Cerebellar cortex (tissue), 1 donor: ENCODE data around the gene AOC1.

ENCODE experiments used
- DNase-seq: peaks from one replicate; pipeline ENCODE4 v3.0.0-alpha.2; 2015; ENCODE audit warnings: low spot score

AOC1 gene

DNA sequence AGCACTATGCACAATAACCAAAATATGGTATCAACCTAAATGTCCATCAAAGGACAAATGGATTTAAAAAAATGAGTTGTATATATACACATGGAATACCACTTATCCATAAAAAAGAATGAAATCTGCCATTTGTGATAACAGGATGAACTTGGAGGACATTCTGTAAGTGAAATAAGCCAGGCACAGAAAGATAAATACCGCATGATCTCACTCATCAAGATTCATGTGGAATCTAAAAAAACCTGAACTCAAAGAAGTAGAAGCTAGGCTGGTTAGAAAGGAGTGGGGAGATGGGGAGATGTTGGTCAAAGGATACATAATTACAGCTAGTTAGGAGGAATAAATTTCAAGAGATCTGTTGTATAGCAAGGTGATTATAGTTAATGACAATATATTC is 17.3 kb upstream of the AOC1 start:
- no peak for DNase-seq

DNA sequence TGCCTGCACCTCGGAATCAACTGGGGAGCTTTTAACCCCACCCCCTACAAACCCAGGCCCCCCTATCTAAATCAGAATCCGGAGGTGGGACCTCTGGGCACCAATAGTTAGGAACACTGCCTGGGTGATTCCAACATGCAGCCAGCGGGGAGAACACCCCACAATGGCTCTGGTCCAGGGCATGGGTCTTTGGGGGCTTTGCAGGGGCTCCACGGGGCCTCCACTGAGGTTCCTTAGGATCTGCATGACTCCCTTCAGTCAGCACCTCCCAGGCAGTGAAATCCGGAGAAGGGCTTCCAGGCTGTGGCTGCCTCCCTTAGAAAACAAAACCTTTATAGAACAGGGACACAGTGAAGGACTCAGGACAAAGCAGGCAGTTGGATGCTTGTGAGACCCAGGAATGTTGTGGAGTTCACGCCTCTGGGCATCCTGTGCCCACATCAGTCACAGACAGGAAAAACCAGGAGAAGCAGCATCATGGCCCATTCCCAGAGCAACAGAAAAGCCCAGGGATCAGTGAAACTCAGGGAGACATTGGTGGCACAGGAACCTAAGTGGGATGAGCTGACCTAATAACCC is 16.5 kb upstream of the AOC1 start:
- DNase-seq = no peak

- no peak for DNase-seq
Observed at GRCh38 chr7:150838965-150839650, 13.2 kb upstream of the AOC1 start.

DNA sequence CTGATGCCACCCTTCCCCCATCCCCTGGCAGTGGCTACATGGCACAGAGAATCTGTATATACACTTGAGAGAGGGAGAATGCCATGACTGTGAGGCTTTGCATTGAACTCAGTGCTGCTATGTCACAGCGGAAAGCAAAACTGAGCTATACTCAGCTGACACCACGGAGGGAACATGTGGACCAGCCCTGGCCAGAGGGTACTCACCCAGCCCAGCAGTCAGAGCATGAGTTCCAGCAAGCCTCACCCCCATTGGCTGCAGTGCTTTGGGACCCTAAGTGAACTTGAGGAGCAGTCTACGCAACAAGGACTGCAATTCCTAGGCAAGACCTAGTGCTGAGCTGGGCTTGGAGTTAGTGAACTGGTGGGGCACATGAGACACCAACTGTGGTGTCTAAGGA is 10.3 kb upstream of the AOC1 start:
- no peak for DNase-seq

DNA sequence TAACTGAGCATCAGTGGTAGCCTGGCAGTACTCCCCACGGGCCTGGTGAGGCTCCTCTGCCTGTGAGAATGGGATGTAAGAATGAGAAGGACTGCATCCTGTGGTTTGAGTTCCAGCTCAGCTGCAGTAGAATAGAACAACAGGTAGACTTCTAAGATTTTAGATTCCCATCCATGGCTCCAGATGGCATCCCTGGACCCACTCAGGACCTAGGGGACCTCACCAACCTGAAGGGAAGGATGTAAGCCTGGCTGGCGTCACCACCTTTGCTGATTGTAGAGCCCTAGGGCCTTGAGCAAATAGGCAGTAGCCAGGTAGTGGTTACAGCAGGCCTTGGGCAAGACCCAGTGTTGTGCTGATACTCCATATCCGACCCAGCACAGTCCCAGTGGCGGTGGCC is 9.6 kb upstream of the AOC1 start:
- DNase-seq = no peak

- no peak for DNase-seq
Observed at GRCh38 chr7:150845421-150845861, 6.9 kb upstream of the AOC1 start.

- no peak for DNase-seq
Observed at GRCh38 chr7:150846291-150847115, 5.8 kb upstream of the AOC1 start.

DNA sequence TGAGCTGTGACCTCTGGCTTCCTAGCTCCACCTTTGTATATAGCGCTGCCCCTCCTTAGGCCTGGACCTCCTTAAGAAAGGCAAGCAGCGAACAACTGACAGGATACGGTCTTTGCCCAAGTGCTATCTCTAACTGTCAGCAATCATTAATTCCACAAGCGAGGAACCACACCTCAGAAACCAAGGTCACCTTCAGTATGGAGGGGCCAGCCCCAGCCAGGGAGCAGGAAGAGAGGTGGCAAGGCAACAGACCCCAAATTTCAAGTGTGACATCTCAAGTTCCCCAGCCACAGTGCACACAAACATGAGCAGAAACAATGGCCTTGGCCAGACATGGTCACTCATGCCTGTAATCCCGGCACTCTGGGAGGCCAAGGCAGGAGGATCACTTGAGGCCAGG is 4.8 kb upstream of the AOC1 start:
- no peak for DNase-seq

- no peak for DNase-seq
Observed at GRCh38 chr7:150848111-150848510, 4.2 kb upstream of the AOC1 start.

- no peak for DNase-seq
Observed at GRCh38 chr7:150848561-150849115, 3.7 kb upstream of the AOC1 start.

GRCh38 chr7:150849204-150849775 is 3.0 kb upstream of the AOC1 start:
- DNase-seq = no peak

DNA sequence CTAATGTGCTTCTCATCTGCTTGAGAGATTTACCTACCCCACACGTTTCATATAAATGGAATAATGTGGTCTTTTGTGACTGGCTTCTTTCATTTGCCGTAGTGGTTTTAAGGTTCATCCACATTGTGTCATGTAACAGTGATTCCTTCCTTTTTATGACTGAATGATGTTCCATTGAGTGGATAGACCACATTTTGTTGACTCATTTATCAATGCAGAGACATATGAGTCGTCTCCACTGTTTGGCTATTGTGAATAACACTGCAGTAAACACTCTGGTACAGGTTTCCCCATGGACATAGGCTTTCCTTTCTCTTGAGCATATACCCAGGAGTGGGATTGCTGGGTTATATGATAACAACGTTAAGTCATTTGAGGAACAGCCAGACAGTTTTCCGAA is 2.0 kb upstream of the AOC1 start:
- DNase-seq = no peak

- DNase-seq = no peak
Observed at GRCh38 chr7:150851492-150852370, 586 bp upstream of the AOC1 start.

DNA sequence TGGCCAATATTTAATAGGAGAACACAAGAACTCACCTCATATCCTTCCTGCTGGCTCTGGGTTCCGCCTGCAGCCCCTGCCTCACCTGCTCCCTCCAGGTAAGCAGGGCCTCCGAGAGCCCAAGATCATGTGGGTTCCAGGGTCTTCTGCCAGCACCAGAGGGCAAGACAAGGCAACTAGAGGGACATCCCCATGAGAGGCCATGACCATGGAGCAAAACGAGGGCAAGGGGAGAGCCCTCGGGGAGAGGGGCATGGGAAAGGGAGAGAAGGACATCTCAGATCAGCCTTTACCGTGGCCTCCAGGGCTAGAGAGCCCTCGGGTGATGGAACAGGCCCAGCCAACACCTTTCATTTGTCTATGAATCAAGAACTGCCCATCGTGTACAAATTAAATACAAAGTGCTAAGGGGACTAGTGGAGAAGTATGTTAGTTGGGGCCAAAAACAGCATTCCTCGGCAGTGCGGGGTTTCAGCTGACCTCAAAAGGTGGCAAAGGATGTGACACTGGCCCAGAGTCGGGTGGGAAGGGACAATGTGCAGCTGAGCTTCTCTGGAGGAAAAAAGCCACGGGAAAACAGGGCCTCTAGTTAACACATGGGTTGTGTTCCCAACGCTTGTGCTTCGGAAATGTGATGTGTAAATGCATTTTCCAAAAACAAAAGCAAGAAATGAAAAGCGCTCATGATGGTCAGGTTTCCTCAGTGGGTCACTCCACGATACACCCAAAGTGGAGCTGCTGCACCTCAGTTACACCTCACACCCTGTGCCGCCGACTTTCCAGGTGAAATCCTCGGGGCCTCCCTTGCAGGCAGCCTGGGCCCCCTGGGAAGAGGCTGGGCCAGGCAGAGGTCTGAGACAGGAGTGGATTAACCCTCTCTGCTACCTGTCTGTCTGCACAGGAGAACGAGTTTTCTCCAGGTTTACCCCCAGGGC is 2.0 kb downstream of the AOC1 start:
- DNase-seq = no peak

- DNase-seq = no peak
Observed at GRCh38 chr7:150855046-150855445, 2.7 kb downstream of the AOC1 start.

GRCh38 chr7:150855476-150856302 is 3.4 kb downstream of the AOC1 start:
- DNase-seq = no peak

- DNase-seq = no peak
Observed at GRCh38 chr7:150856303-150857275, 4.3 kb downstream of the AOC1 start.
